Subcutaneous adipose tissue (tissue), 4 donors: ENCODE data around the gene SCG5. TPM values are rescaled to one million over a fixed set of nuclear protein-coding genes. Genes with fewer than 3 reads are reported as not detected.

Experiments used
- total RNA-seq, 4 donors: library from RNA; depleted of rRNA; stranded (reverse); fragments of >200 nt; gene quantifications; one replicate each; pipeline ENCODE4 v1.1.0, GENCODE V29; 2016
- TF ChIP-seq, protein P1 (sequence below): fragments of 450-650 bp; IDR thresholded peaks from one replicate; pipeline ENCODE4 v1.5.1; 2016; ENCODE audit warnings: low read depth, mild to moderate bottlenecking, control low read depth, antibody characterized with exemption, moderate library complexity

Gene SCG5
- total RNA-seq, 4 donors from 2014 or later, result 2.9 TPM; not detected in 3

DNA sequence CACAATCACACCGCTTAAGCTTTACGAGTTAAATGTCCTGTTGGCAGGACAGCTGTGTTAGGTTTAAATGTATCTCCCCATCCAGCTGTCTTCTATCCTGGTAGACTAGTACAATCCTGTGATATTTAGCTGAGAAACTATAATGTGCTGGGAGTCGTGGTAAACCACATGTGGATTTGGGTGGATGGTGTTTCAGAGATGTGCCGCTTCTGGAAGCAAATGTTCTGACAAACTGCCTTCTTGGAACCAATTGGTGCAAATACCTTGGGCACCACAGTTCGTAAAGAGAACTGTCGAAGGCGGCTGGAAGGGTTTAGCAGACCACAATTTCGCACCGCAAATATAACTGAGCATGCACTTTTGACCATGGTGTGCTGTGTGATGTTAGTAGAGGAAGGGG, 15.0 kb downstream of the SCG5 start:
- TF ChIP-seq, protein P1, sequence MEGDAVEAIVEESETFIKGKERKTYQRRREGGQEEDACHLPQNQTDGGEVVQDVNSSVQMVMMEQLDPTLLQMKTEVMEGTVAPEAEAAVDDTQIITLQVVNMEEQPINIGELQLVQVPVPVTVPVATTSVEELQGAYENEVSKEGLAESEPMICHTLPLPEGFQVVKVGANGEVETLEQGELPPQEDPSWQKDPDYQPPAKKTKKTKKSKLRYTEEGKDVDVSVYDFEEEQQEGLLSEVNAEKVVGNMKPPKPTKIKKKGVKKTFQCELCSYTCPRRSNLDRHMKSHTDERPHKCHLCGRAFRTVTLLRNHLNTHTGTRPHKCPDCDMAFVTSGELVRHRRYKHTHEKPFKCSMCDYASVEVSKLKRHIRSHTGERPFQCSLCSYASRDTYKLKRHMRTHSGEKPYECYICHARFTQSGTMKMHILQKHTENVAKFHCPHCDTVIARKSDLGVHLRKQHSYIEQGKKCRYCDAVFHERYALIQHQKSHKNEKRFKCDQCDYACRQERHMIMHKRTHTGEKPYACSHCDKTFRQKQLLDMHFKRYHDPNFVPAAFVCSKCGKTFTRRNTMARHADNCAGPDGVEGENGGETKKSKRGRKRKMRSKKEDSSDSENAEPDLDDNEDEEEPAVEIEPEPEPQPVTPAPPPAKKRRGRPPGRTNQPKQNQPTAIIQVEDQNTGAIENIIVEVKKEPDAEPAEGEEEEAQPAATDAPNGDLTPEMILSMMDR, result no peak

DNA sequence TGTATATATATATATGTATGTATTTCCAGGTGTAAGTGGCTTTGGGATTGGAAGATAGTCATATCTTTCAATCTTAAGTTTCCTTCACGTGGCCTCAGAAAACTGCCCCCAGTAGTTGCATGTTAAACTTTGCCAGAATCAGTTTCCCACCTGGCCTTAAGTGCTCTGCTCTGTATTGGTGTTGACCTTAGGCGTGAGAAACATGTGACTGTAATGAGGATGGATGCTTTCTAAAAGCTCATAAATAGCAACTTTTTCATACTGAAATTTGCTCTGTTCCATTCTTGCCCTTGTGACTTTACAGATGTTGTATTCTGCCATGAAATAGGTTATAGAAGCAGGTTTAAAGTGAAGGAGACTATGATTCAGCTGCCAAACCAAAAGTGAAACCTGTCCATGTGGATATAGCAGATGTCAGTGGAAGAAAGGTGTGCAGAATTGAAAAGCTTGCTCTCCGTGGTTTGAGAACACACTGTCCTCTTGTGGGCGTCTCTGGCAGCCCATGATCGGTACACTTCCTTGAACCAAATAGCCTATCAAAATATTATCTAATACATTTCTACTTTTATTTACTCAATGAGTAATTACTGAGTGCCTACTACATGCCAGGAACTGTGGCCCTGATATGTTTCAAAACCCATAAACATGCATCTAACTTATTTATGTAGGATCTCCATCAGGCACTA, 15.8 kb downstream of the SCG5 start:
- TF ChIP-seq, protein P1, result no peak

DNA sequence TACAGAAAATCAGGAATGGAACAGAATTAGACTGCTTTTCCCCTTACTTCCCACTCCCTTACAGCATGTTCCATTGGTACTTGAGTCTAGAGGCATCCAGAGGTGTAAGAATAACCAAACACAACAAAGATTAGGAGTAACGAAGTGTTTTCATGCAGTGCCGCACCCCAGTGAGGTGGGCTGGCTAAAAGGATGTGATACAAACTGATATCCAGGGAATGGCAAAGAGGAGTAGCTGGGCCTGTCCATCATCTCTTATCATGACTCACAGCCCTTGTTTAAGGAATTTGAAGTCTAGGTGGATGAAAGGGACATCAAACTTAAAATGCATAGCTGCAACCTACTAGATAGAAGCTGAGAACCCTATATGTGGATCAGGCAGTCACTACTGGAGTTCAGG, 16.4 kb downstream of the SCG5 start:
- TF ChIP-seq, protein P1, result no peak

DNA sequence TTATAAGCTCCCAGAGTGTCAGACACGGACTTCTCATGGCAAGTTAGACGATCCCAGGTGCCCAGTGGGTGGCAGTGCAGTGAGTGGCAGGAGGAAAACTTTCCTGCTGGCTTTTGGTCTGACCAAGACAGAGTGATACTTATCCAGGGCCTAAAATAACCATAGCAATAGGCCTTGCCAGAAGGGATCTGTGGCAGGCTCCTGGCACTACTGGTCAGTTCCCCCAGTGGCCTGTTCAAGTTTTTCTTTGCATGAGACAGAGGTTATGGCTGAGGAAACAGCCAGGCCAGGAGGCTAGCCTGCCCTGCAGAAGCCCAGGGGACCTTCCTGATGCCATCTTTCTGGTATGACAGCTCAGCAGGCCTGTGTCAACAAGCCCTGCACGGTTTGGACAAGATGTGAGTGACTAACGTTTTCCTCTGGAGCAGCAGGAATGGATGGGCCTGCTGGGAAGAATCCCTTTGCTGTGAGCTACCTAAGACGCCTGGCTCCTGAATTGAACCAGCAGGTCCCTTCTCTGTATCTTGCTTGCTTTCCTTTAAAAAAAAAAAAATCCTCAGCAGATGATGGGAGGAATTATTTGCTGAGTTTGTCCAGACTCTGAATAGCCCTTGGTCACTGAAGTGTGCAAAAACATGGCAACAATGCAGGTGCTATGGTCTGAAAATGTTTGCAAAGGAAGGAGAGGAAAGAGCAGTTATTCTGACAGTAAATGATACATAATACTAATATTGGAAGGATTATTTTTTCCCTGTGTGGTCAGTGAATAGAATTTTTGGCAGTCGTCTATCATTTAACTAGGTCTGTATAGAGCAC, 18.0 kb downstream of the SCG5 start:
- TF ChIP-seq, protein P1, result no peak

DNA sequence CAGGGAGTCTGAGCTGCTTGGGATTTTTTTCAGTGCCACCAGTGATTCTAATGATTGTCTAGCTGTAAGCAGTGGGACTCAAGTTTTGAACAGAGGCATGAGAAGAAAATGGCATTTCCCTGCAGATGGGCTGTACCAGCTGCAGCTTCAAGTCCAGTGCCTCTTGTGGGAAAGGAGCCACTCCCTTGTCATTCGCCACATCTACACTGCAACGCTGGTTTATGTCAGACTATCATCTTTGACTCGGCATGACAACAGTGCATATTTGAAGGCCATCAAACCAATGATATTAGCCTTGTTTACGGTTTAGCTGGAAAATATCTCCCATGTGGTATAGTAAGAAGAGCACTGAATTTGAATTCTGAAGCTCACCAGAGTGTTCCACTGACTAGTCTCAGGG, 22.2 kb downstream of the SCG5 start:
- TF ChIP-seq, protein P1, result no peak

DNA sequence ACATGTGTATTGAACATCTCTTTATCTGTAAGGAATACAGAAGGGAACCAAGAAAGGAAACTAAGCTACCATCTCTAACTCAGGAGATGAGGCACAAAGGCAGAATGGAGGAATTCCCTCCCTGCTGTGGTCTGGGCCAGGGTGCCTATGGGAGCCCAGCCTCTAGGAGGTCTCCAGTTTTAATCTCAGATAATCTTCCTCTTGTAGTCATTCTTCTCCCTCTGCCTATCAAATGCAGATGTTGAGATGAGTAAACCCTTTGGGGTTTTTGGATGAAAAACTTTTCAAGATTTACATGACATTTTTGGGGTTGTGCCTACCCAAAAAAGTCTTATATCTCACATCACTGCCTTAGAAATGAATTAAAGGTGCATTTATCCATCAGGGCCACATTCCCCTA, 23.3 kb downstream of the SCG5 start:
- TF ChIP-seq, protein P1, result no peak

DNA sequence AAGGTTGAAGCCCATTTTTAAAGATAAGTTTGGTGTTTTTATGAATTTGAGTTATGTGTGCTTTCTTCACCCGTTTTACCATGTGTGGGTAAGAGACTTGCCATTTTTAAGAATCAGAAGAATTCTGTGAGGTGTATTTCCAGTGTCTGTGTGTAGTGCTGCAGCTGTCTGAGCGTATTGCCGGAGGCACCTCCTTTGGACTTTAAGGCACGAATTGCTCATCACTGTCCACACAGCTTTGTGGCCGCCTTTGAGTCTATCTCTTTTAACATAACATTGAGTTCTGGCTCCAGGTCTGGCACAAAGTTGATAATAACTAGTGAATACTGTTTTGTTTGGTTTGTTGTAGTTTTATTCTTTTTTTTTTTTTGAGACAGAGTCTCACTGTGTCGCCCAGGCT, 25.8 kb downstream of the SCG5 start:
- TF ChIP-seq, protein P1, result no peak
